Activated B cell treated with CpG ODN at 0.5 μM for 24 hours (primary cell): ENCODE data around the gene HBG2. TPM values are rescaled to one million over a fixed set of nuclear protein-coding genes. Genes with fewer than 3 reads are reported as not detected.

ENCODE experiments used
- ATAC-seq: fragments of 200-7000 bp; cut with Tn5 transposase; one replicate; pipeline ENCODE4 v1.10.0; 2021; ENCODE audit warnings: low read depth, mild to moderate bottlenecking, moderate library complexity
- CTCF ChIA-PET: fragments of 350-600 bp; sonication (Branson Sonifier 250); formaldehyde crosslinking; loops from one replicate; lab custom pipeline; 2021; ENCODE audit warnings: antibody characterized with exemption; lab: Charles Lee
- POLR2A ChIA-PET: fragments of 350-600 bp; sonication (Branson Sonifier 250); formaldehyde crosslinking; loops from one replicate; lab custom pipeline; 2021; ENCODE audit warnings: antibody characterized with exemption; lab: Charles Lee
- DNase-seq: peaks from one replicate; pipeline ENCODE4 v3.0.0; 2022
- H3K27ac Mint-ChIP-seq: one replicate; pipeline ENCODE4 v1.8.0; 2020; ENCODE audit warnings: mixed read lengths
- H3K27me3 Mint-ChIP-seq: one replicate; pipeline ENCODE4 v1.8.0; 2021; ENCODE audit warnings: mixed read lengths
- H3K36me3 Mint-ChIP-seq: one replicate; pipeline ENCODE4 v1.8.0; 2021; ENCODE audit warnings: low read depth, mixed read lengths
- H3K4me1 Mint-ChIP-seq: one replicate; pipeline ENCODE4 v1.8.0; 2021; ENCODE audit warnings: mixed read lengths
- H3K4me3 Mint-ChIP-seq: one replicate; pipeline ENCODE4 v1.8.0; 2020; ENCODE audit warnings: mild to moderate bottlenecking, mixed read lengths
- H3K9me3 Mint-ChIP-seq: one replicate; pipeline ENCODE4 v1.8.0; 2020; ENCODE audit warnings: mixed read lengths
- intact Hi-C: fragments of 100-400 bp; cut with micrococcal nuclease; formaldehyde crosslinking; loops from one replicate; pipeline ENCODE4 v1.15.1; 2024
- total RNA-seq: library from RNA; stranded (reverse); gene quantifications from 2 replicates; pipeline ENCODE4 v1.2.3, GENCODE V29; 2022
- TF ChIP-seq, protein P1 (sequence below): fragments of 200-600 bp; IDR thresholded peaks from one replicate; pipeline ENCODE4 v1.8.0; 2022; ENCODE audit warnings: antibody characterized with exemption, mild to moderate bottlenecking

HBG2 gene
- total RNA-seq, 1 donor from 2014 or later: not detected

DNA sequence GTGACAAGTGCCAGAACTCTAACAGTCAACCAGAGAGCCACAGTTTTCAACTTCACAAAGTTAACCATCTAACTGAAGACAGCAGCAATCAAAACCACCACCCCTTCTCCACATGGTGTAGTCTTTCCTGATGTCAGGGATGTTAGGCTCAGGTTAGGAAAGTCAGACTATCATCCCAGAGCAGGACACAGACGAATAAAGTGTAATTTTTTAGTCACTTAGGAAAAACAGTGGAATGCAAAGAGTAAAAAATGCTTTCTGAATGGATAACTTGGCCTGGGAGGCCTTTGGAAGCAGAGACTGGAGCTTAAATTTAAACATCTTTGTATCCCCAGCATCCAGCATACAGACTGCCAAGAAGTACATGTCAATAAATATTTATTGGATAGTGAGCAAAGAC, 31.8 kb upstream of the HBG2 start:
- TF ChIP-seq, protein P1, sequence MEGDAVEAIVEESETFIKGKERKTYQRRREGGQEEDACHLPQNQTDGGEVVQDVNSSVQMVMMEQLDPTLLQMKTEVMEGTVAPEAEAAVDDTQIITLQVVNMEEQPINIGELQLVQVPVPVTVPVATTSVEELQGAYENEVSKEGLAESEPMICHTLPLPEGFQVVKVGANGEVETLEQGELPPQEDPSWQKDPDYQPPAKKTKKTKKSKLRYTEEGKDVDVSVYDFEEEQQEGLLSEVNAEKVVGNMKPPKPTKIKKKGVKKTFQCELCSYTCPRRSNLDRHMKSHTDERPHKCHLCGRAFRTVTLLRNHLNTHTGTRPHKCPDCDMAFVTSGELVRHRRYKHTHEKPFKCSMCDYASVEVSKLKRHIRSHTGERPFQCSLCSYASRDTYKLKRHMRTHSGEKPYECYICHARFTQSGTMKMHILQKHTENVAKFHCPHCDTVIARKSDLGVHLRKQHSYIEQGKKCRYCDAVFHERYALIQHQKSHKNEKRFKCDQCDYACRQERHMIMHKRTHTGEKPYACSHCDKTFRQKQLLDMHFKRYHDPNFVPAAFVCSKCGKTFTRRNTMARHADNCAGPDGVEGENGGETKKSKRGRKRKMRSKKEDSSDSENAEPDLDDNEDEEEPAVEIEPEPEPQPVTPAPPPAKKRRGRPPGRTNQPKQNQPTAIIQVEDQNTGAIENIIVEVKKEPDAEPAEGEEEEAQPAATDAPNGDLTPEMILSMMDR: no peak
- CTCF ChIA-PET: no interaction called here
- POLR2A ChIA-PET: no interaction called here
- Mint-ChIP-seq H3K4me1 (no peaks in the 10 kb centered on the region), H3K36me3 (no peaks in the 10 kb centered on the region), H3K9me3 (no peaks in the 10 kb centered on the region), H3K4me3 (no peak overlapping the region), H3K27me3 (no peaks in the 10 kb centered on the region), H3K27ac (no peak overlapping the region)
- intact Hi-C loops: no loop called here
- ATAC-seq (no peak), DNase-seq (no peak)

DNA sequence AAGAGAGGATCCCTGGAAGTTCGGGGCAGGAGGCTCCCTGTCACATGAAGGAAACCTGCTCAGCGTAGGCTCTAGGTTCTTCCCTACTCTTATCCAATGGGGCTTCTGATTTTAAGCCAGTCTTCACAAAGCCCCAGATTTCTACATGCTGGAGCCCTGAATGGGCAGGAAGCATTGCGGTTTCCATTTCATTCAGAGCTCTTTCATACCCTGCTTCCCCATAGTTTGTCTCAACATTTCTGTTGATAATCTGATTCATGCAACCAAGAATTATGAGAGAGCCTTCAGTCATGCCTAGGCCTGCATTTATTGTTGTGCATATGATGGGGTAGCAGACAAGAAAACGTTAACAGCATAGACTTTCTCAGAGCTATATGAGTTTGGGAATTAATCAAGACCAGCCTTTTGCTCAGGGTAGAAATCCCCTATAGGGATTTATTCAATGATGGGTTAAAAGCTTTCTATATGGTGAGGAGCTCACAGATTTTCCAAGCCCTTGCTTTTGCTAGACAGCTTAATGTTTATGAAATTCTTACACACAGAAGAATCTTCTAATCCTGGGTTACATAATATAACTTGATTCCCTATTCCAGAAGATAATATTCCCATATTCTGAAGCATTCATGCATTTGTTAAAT, 31.2 kb upstream of the HBG2 start:
- Mint-ChIP-seq H3K36me3 (no peaks in the 10 kb centered on the region), H3K27ac (no peak overlapping the region), H3K4me3 (no peak overlapping the region), H3K9me3 (no peaks in the 10 kb centered on the region), H3K27me3 (no peaks in the 10 kb centered on the region), H3K4me1 (no peaks in the 10 kb centered on the region)
- POLR2A ChIA-PET: no interaction called here
- CTCF ChIA-PET: no interaction called here
- intact Hi-C loops: no loop called here
- ATAC-seq (no peak), DNase-seq (no peak)
- TF ChIP-seq, protein P1: no peak

DNA sequence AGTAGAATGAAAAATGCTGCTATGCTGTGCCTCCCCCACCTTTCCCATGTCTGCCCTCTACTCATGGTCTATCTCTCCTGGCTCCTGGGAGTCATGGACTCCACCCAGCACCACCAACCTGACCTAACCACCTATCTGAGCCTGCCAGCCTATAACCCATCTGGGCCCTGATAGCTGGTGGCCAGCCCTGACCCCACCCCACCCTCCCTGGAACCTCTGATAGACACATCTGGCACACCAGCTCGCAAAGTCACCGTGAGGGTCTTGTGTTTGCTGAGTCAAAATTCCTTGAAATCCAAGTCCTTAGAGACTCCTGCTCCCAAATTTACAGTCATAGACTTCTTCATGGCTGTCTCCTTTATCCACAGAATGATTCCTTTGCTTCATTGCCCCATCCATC, 30.1 kb upstream of the HBG2 start:
- no peaks in the 10 kb centered on the region for H3K36me3 Mint-ChIP-seq
- H3K4me1 Mint-ChIP-seq: no peaks in the 10 kb centered on the region
- H3K4me3 Mint-ChIP-seq: no peak overlapping the region
- H3K9me3 Mint-ChIP-seq: no peaks in the 10 kb centered on the region
- DNase-seq (no peak), ATAC-seq (no peak)
- CTCF ChIA-PET: no interaction called here
- H3K27me3 Mint-ChIP-seq: no peaks in the 10 kb centered on the region
- intact Hi-C loops: no loop called here
- TF ChIP-seq, protein P1: no peak
- no peak overlapping the region for H3K27ac Mint-ChIP-seq
- POLR2A ChIA-PET: no interaction called here

DNA sequence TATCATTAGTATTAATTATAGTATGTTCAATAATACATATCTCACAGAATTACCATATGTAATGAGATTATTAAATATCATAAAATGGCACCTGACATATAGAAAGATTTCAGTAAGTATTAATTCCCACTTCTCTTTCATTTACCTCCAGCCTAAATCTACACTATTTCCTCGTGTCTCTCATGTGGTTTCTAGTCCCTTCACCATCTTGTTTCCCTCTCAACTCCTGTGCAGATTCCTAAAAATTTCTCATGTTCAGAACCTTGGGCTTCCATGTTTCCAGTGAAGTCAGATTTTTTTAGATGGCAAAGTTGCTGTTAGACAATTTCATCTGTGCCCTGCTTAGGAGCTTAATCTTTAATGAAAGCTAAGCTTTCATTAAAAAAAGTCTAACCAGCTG, 29.3 kb upstream of the HBG2 start:
- Mint-ChIP-seq H3K4me1 (no peaks in the 10 kb centered on the region), H3K27me3 (no peaks in the 10 kb centered on the region), H3K4me3 (no peak overlapping the region), H3K27ac (no peak overlapping the region), H3K36me3 (no peaks in the 10 kb centered on the region), H3K9me3 (no peaks in the 10 kb centered on the region)
- ATAC-seq (no peak), DNase-seq (no peak)
- CTCF ChIA-PET: no interaction called here
- POLR2A ChIA-PET: no interaction called here
- TF ChIP-seq, protein P1: no peak
- intact Hi-C loops: no loop called here

DNA sequence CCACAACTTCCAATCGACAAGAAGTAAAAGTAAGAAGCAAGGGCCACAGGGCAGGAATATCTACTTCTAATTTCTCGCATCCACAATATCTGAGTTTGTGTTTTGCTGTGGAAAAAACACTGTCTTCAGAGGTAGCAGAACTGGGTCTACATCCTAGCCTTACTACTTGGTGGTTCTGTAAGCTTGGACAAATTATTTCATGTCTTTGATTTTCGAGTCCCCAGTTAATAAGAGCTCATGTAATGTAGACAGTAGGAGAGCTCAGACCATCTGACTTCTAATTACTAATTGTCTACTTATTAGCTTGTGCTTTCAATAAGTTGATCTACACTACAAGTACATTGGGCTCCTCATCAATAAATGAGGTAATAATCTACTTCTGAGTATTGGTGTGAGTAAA, 28.5 kb upstream of the HBG2 start:
- intact Hi-C loops: no loop called here
- H3K27ac Mint-ChIP-seq: no peak overlapping the region

More for the DNA sequence above, 28.5 kb upstream of the HBG2 start:
- no peak for ATAC-seq
- no peak for DNase-seq
- H3K4me3 Mint-ChIP-seq: no peak overlapping the region
- no peaks in the 10 kb centered on the region for H3K9me3 Mint-ChIP-seq
- H3K27me3 Mint-ChIP-seq: no peaks in the 10 kb centered on the region
- CTCF ChIA-PET: interaction anchor here (0.6 kb wide), 1 partner anchor 526 kb away, joined by 4 read pairs; no protein-coding TSS in a partner anchor
- TF ChIP-seq, protein P1: no peak
- no peaks in the 10 kb centered on the region for H3K36me3 Mint-ChIP-seq
- H3K4me1 Mint-ChIP-seq: no peaks in the 10 kb centered on the region
- POLR2A ChIA-PET: no interaction called here
